Measurements from ENCODE around the gene RASAL3.
A peak's percentile ranks its signal among the peaks of the same experiment; 100 is the strongest.

The RASAL3 gene

DNA sequence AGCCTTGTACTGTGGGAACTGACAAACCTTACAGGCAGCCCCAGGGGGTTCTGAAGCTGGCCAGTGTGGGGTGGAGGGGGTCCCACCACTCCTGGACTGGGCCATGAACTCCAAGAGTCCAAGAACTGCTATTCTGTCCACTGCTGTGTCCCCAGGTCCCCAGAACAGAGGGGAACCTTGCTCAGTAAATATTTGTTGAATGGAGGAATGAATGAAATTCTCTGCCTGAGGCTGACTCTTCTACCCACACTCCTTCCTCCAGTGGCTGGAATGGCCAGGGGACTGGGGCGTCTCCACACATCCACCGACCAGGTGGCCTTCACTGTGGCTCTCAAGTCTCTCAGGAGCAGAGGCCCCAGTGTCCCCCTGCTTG, 26.2 kb downstream of the RASAL3 start:
- DNase-seq (ENCODE audit: low read depth, low spot score), result no peak

DNA sequence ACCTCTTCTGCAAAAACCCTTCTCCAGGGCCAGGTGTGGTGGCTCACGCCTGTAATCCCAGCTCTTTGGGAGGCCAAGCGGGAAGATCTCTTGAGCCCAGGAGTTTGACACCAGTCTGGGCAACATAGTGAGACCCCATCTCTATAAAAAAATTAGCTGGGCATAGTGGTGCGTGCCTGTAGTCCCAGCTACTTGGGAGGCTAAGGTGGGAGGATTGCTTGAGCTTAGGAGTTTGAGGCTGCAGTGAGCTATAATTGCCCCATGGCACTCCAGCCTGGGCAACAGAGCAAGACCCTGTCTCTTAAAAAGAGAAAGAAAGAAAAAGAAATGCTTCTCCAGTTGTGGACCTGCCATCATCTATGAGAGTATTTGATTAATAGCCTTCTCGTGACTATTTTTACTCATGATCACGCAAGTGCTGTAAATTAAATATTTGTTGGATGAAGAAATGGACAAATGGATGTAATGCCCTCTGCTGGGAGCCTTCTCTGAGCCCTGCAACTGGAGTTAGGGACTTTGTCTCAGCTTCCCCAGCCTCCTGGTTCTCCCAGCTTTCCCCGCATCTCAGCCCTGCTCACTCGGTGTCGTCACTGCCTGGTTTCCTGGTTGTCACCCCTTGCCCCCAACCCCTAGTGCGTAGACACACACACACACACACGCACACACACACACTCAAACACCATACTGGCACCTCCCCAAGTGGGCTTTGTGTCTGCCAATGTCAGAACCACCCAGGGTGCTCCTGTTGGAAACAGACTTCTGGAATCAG, 26.8 kb downstream of the RASAL3 start:
- H3K4me3 ChIP-seq (ENCODE audit: low read depth, low read length), result no peak overlapping the region
- TF ChIP-seq, protein P1, sequence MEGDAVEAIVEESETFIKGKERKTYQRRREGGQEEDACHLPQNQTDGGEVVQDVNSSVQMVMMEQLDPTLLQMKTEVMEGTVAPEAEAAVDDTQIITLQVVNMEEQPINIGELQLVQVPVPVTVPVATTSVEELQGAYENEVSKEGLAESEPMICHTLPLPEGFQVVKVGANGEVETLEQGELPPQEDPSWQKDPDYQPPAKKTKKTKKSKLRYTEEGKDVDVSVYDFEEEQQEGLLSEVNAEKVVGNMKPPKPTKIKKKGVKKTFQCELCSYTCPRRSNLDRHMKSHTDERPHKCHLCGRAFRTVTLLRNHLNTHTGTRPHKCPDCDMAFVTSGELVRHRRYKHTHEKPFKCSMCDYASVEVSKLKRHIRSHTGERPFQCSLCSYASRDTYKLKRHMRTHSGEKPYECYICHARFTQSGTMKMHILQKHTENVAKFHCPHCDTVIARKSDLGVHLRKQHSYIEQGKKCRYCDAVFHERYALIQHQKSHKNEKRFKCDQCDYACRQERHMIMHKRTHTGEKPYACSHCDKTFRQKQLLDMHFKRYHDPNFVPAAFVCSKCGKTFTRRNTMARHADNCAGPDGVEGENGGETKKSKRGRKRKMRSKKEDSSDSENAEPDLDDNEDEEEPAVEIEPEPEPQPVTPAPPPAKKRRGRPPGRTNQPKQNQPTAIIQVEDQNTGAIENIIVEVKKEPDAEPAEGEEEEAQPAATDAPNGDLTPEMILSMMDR (IDR thresholded peaks at IDR 0.05; ENCODE audit: low read depth, low read length), result peak; percentile 28
- DNase-seq (ENCODE audit: low read depth, low spot score), result no peak
- in situ Hi-C loops (cut with HindIII; ENCODE audit: low sequenced_read_pairs), result no loop called here

More for the DNA sequence above, 26.2 kb downstream of the RASAL3 start:
- H3K4me3 ChIP-seq (ENCODE audit: low read depth, low read length), result no peak overlapping the region
- in situ Hi-C loops (cut with HindIII; ENCODE audit: low sequenced_read_pairs), result no loop called here
- TF ChIP-seq, protein P1 (IDR thresholded peaks at IDR 0.05; ENCODE audit: low read depth, low read length), result no peak

DNA sequence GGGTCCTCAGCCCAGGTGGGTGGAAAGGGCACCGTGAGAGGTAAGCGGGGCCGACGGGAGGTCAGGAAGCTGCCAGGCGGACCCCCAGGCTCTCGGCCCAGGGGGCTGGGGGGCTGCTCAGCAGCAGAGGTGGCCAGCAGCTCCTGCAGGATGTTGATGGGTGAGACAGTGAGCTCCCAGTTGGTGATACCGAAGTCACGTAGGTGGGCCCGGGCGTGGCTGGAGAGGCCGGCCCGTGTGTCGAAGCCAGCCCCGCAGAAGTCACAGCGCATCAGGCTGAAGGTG, 27.6 kb downstream of the RASAL3 start:
- in situ Hi-C loops (cut with HindIII; ENCODE audit: low sequenced_read_pairs), result no loop called here
- H3K4me3 ChIP-seq (ENCODE audit: low read depth, low read length), result no peak overlapping the region
- DNase-seq (ENCODE audit: low read depth, low spot score), result no peak
- TF ChIP-seq, protein P1 (IDR thresholded peaks at IDR 0.05; ENCODE audit: low read depth, low read length), result no peak

DNA sequence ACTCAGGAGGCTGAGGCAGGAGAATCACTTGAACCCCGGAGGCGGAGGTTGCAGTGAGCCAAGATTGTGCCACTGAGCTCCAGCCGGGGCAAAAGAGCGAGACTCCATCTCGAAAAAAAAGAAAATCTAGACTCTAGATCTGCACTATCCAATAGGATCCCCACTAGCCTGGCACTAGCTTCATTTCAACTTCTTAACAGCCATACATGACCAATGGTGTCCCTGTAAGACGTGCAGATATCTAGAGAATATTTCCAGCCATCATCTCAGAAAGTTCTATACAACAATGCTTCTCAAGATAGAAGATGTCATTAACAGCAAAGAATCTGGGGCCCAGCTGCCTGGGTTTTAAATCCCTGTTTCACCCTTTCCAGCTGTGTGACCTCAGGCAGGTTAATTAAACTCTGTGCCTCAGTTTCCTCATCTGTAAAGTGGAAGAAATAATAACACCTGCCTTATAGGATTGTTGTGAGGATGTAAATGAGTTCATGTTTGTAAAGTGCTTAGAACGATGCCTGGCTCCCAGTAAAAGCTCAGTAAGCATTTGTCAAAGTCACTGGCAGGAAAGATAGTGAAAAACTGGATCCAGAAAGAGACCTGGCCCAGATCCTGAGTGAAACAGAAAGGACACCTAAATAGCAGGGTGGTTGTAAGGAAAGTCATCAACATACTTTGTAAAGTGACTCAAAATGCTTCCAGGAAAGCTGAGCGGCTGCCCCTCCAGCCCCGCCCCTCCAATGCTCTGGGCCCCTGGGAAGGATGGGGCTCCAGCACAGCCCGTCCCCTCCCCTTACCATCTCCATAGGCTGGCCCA, 28.1 kb downstream of the RASAL3 start:
- no peak overlapping the region for H3K4me3 ChIP-seq (ENCODE audit: low read depth, low read length)
- DNase-seq (ENCODE audit: low read depth, low spot score), result no peak
- TF ChIP-seq, protein P1 (IDR thresholded peaks at IDR 0.05; ENCODE audit: low read depth, low read length), result no peak
- in situ Hi-C loops (cut with HindIII; ENCODE audit: low sequenced_read_pairs), result no loop called here

DNA sequence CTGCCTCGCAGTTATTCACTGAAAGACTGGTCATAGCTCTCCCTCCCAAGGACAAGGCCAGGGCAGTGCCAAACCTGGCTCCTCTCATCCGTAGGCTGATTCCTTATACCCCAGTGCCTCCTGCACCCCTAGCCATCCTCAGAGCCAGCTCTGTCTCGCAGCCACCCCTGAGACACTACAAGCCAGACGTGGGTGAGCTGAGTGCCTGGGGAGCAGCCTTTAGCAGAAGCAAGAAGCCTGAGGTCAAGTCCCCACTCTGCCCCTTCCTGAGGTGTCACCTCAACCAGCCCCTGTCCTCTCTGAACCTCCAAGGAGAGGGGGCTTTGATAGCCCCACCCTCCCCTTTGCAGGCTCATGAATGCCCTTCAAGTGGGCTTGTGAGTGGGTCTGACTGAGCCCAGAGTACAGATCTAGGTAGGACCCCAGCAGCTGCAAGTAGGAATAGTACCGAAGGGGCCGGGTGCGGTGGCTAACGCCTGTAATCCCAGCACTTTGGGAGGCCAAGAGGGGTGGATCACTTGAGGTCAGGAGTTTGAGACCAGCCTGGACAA, 30.8 kb downstream of the RASAL3 start:
- H3K4me3 ChIP-seq (ENCODE audit: low read depth, low read length), result peak overlapping the region; percentile 59
- TF ChIP-seq, protein P1 (IDR thresholded peaks at IDR 0.05; ENCODE audit: low read depth, low read length), result no peak
- DNase-seq (ENCODE audit: low read depth, low spot score), result no peak
- in situ Hi-C loops (cut with HindIII; ENCODE audit: low sequenced_read_pairs), result no loop called here

DNA sequence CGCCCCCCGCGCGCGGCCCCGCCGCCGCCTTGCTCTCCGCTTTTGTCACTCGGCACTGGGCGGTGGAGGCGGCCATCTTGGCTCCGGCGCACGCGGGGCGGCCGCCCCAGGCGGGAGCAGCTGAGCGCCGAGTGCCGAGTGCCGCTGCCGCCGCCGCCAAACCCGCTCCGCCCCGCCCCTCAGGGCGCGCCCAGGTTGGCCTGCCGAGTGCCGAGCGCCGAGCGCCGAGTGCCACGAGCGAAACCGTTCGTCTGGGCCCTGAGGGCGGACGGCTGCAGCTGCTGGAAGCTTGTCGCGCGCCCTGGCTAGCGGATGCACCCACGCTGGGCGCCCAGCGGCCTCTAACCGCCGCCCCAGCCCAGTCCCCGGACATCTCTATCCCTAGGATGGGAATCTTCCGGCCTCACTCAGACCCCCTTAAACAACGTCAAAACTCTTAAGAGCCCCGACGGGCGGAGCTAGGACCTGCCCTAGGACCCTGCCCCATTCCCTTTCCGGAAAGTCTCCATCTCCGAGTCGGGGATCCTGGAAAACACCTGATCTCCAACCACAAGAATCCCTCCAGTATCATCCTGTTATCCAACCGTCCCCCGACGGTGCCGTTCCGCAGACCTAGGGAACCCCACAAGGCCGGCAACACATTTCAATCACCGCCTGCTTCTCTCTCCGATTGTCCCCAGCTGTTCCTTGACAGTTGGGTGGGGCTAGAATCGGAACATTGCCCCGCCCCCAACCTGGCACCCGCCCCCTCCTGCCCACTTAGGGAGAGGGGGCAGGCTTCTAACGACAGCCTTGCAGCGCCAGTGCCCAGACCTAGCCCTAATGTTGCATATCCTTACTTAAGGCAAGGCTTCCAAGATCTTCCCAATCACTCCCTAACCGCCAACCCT, 31.5 kb downstream of the RASAL3 start:
- TF ChIP-seq, protein P1 (IDR thresholded peaks at IDR 0.05; ENCODE audit: low read depth, low read length), result no peak
- peak; percentile 89 for DNase-seq (ENCODE audit: low read depth, low spot score)
- in situ Hi-C loops (cut with HindIII; ENCODE audit: low sequenced_read_pairs), result no loop called here
- peak overlapping the region; percentile 82 for H3K4me3 ChIP-seq (ENCODE audit: low read depth, low read length)

Measured in astrocyte of the spinal cord (primary cell).